Epithelial cell of proximal tubule (primary cell): ENCODE measurements around the gene CAB39L. TPM values are rescaled to one million over a fixed set of nuclear protein-coding genes. Genes with fewer than 3 reads are reported as not detected.

Experiments used
- DNase-seq: peaks from one replicate; pipeline ENCODE4 v3.0.0-alpha.2; 2011; ENCODE audit warnings: low read depth
- H3K4me3 ChIP-seq: 2 replicates; pipeline ENCODE4 v1.5.1; 2011; ENCODE audit warnings: low read depth, mild to moderate bottlenecking, low read length
- CTCF ChIP-seq: conservative IDR thresholded peaks from 2 replicates; pipeline ENCODE4 v1.5.1; 2012; ENCODE audit warnings: low read depth, mild to moderate bottlenecking, low read length
- total RNA-seq: library from RNA; depleted of rRNA; stranded (reverse); fragments of >200 nt; gene quantifications from 2 replicates; pipeline ENCODE4 v1.2.3, GENCODE V29; 2015

CAB39L gene
- total RNA-seq, 1 donor from 2014 or later = 5.2 TPM

GRCh38 chr13:49262634-49263033 lies 181.2 kb downstream of the CAB39L start:
- DNase-seq = no peak
- no peak overlapping the region for H3K4me3 ChIP-seq
- TF ChIP-seq CTCF = no peak

GRCh38 chr13:49259586-49259985 lies 184.3 kb downstream of the CAB39L start:
- H3K4me3 ChIP-seq = no peak overlapping the region
- TF ChIP-seq CTCF = no peak
- DNase-seq = no peak

Other genes with a start within 250 kb of the CAB39L start
- gene MLNR, start 223.7 kb downstream of the CAB39L start, total RNA-seq = not detected in 2 replicates
- gene CDADC1, start 196.1 kb downstream of the CAB39L start, total RNA-seq = 1.8 and 3.3 TPM in 2 replicates
- 4.3 and 5.2 TPM in 2 replicates for gene SETDB2, start 210 bp upstream of the CAB39L start, total RNA-seq
- gene PHF11, start 51.9 kb upstream of the CAB39L start, total RNA-seq = 21.8 and 33.9 TPM in 2 replicates
- gene RCBTB1, start 141.5 kb upstream of the CAB39L start, total RNA-seq = 11.9 and 16.6 TPM in 2 replicates
- 0.06 and 0.07 TPM in 2 replicates for gene ARL11, start 184.4 kb upstream of the CAB39L start, total RNA-seq
- 78.0 and 95.1 TPM in 2 replicates for gene EBPL, start 247.4 kb upstream of the CAB39L start, total RNA-seq